IMR-90 (cell line): Measurements from ENCODE around the gene NF1. TPM values are rescaled to one million over a fixed set of nuclear protein-coding genes. Genes with fewer than 3 reads are reported as not detected.
A peak's percentile ranks its signal among the peaks of the same experiment; 100 is the strongest.

ENCODE experiments used
- ATAC-seq: fragments of 200-7000 bp; cut with Tn5 transposase; 2 replicates; pipeline ENCODE4 v1.9.1; 2020; ENCODE audit warnings: low read depth, mild to moderate bottlenecking, moderate library complexity
- BruUV-seq: library from RNA; stranded (reverse); fragments of 400-500 nt; replicated peaks from 2 replicates; lab custom pipeline; 2021; lab: Mats Ljungman, UMichigan
- CTCF ChIA-PET: fragments of 300-600 bp; formaldehyde crosslinking; extraction: SDS; loops from one replicate; lab custom pipeline; 2021; ENCODE audit warnings: antibody characterized with exemption; lab: Yijun Ruan, JAX
- POLR2A ChIA-PET: fragments of 300-600 bp; sonication (Branson Sonifier 250); formaldehyde crosslinking; loops from one replicate; lab custom pipeline; 2022; ENCODE audit warnings: antibody characterized with exemption; ENCODE audit not compliant: unreplicated experiment; lab: Charles Lee
- DNase-seq: peaks from one replicate; pipeline ENCODE4 v3.0.0; 2013
- H2AFZ ChIP-seq: replicated peaks from 2 replicates; pipeline ENCODE3; 2013; ENCODE audit warnings: low read length, mild to moderate bottlenecking; ENCODE audit not compliant: poor library complexity
- H2AK5ac ChIP-seq: 2 replicates; pipeline ENCODE4 v1.6.1; 2013; ENCODE audit warnings: low read depth, low read length, inconsistent platforms
- H2AK9ac ChIP-seq: replicated peaks from 2 replicates; pipeline ENCODE3; 2013; ENCODE audit warnings: mild to moderate bottlenecking, low read depth, low read length, moderate library complexity; ENCODE audit not compliant: poor library complexity
- H2BK120ac ChIP-seq: 2 replicates; pipeline ENCODE4 v1.6.1; 2013; ENCODE audit warnings: low read depth, low read length, inconsistent platforms
- H2BK15ac ChIP-seq: 3 replicates; pipeline ENCODE4 v1.6.1; 2013; ENCODE audit warnings: low read depth, low read length, inconsistent platforms
- H2BK20ac ChIP-seq: 2 replicates; pipeline ENCODE4 v1.6.1; 2013; ENCODE audit warnings: low read depth, mild to moderate bottlenecking, inconsistent platforms, low read length, moderate library complexity
- H2BK5ac ChIP-seq: 2 replicates; pipeline ENCODE4 v1.6.1; 2013; ENCODE audit warnings: mild to moderate bottlenecking, low read depth, low read length, inconsistent platforms; ENCODE audit not compliant: poor library complexity, severe bottlenecking
- H3K14ac ChIP-seq: replicated peaks from 2 replicates; pipeline ENCODE4 v1.6.1; 2013; ENCODE audit warnings: low read depth, low read length, inconsistent platforms
- H3K18ac ChIP-seq: 2 replicates; pipeline ENCODE4 v1.6.1; 2013; ENCODE audit warnings: low read depth, low read length, control low read depth
- H3K23ac ChIP-seq: 2 replicates; pipeline ENCODE4 v1.6.1; 2013; ENCODE audit warnings: low read depth, low read length, inconsistent platforms
- H3K27ac ChIP-seq: 2 replicates; pipeline ENCODE4 v1.5.1; 2013; ENCODE audit warnings: mild to moderate bottlenecking, control low read depth, low read length; ENCODE audit not compliant: insufficient read depth
- H3K27me3 ChIP-seq: 2 replicates; pipeline ENCODE4 v1.6.1; 2013; ENCODE audit warnings: low read length; ENCODE audit not compliant: control insufficient read depth, insufficient read depth
- H3K36me3 ChIP-seq: 2 replicates; pipeline ENCODE4 v1.6.1; 2013; ENCODE audit warnings: low read length, mixed read lengths; ENCODE audit not compliant: control insufficient read depth, insufficient read depth
- H3K4ac ChIP-seq: 2 replicates; pipeline ENCODE4 v1.6.1; 2013; ENCODE audit warnings: low read depth, low read length, inconsistent platforms
- H3K4me1 ChIP-seq: 2 replicates; pipeline ENCODE4 v1.6.1; 2013; ENCODE audit warnings: low read length, mixed read lengths; ENCODE audit not compliant: control insufficient read depth, insufficient read depth
- H3K4me2 ChIP-seq: 2 replicates; pipeline ENCODE4 v1.6.1; 2013; ENCODE audit warnings: low read depth, mild to moderate bottlenecking, control low read depth, low read length, moderate library complexity
- H3K4me3 ChIP-seq: 2 replicates; pipeline ENCODE4 v1.5.1; 2013; ENCODE audit warnings: low read depth, mild to moderate bottlenecking, control low read depth, low read length, moderate library complexity; ENCODE audit not compliant: insufficient read depth
- H3K56ac ChIP-seq: 2 replicates; pipeline ENCODE4 v1.6.1; 2013; ENCODE audit warnings: low read length, inconsistent platforms; ENCODE audit not compliant: insufficient read depth; ENCODE audit errors: extremely low read depth
- H3K79me1 ChIP-seq, 2 experiments: 2 replicates each; pipeline ENCODE4 v1.6.1; 2013; ENCODE audit warnings: low read length in 2 of 2, inconsistent platforms in 1 of 2, low read depth in 1 of 2
- H3K9ac ChIP-seq: 2 replicates; pipeline ENCODE4 v1.6.1; 2013; ENCODE audit warnings: low read depth, low read length, control low read depth
- H3K9me1 ChIP-seq: 2 replicates; pipeline ENCODE4 v1.6.1; 2013; ENCODE audit warnings: low read length, inconsistent platforms; ENCODE audit not compliant: insufficient read depth
- H3K9me3 ChIP-seq: 2 replicates; pipeline ENCODE4 v1.6.1; 2013; ENCODE audit warnings: low read length; ENCODE audit not compliant: control insufficient read depth, insufficient read depth
- H4K20me1 ChIP-seq: 2 replicates; pipeline ENCODE4 v1.6.1; 2013; ENCODE audit warnings: low read length, inconsistent platforms; ENCODE audit not compliant: insufficient read depth
- H4K5ac ChIP-seq: 2 replicates; pipeline ENCODE4 v1.6.1; 2013; ENCODE audit warnings: mild to moderate bottlenecking, low read depth, low read length, control low read depth
- H4K8ac ChIP-seq, 2 experiments: 2 replicates each; pipeline ENCODE4 v1.6.1; 2013; ENCODE audit warnings: low read depth in 2 of 2, low read length in 2 of 2, control low read depth in 1 of 2, inconsistent platforms in 1 of 2
- H4K91ac ChIP-seq: 2 replicates; pipeline ENCODE4 v1.6.1; 2013; ENCODE audit warnings: low read depth, low read length, inconsistent platforms; ENCODE audit not compliant: insufficient read depth
- BHLHE40 ChIP-seq: fragments of 150-350 bp; IDR thresholded peaks from 2 replicates; pipeline ENCODE4 v1.6.1; 2016; ENCODE audit warnings: mild to moderate bottlenecking, low read depth, low read length
- CEBPB ChIP-seq: IDR thresholded peaks from 2 replicates; pipeline ENCODE4 v1.6.1; 2012; ENCODE audit warnings: low read depth, low read length, improper control_type of control experiment
- CHD1 ChIP-seq: IDR thresholded peaks from 2 replicates; pipeline ENCODE4 v1.6.1; 2012; ENCODE audit warnings: low read depth, low read length, improper control_type of control experiment
- FOS ChIP-seq: fragments of 150-350 bp; IDR thresholded peaks from 2 replicates; pipeline ENCODE4 v1.6.1; 2016; ENCODE audit warnings: low read depth, low read length
- MAFK ChIP-seq: IDR thresholded peaks from 2 replicates; pipeline ENCODE4 v1.6.1; 2012; ENCODE audit warnings: low read depth, low read length, improper control_type of control experiment
- NFE2L2 ChIP-seq: fragments of 150-350 bp; IDR thresholded peaks from 2 replicates; pipeline ENCODE4 v1.6.1; 2016; ENCODE audit warnings: low read depth, mild to moderate bottlenecking, low read length
- RAD21 ChIP-seq: IDR thresholded peaks from 2 replicates; pipeline ENCODE4 v1.6.1; 2012; ENCODE audit warnings: low read length, improper control_type of control experiment
- SMC3 ChIP-seq: fragments of 150-350 bp; IDR thresholded peaks from 2 replicates; pipeline ENCODE4 v1.6.1; 2016; ENCODE audit warnings: low read depth, mild to moderate bottlenecking, antibody characterized with exemption, low read length, moderate library complexity
- WGBS, 2 experiments: methylation state at CpG; one replicate each; pipeline versions ENCODE4 v1.1.5 to v1.1.7; 2013; ENCODE audit warnings: missing lambda C conversion rate in 2 of 2; ENCODE audit not compliant: insufficient read length in 1 of 2; ENCODE audit errors: extremely low coverage in 2 of 2; 5-methylcytosine and 5-hydroxymethylcytosine counted together
- dilution Hi-C: fragments of 300-500 bp; cut with HindIII; formaldehyde crosslinking; loops from one replicate; pipeline ENCODE4 v1.14.3; 2018; ENCODE audit warnings: low sequenced_read_pairs; ENCODE audit not compliant: unreplicated experiment
- in situ Hi-C: fragments of 300-500 bp; cut with MboI; formaldehyde crosslinking; loops from 3 replicates; pipeline ENCODE4 v1.14.3; 2019; ENCODE audit warnings: low sequenced_read_pairs, inconsistent platforms, mixed read lengths
- intact Hi-C: fragments of 100-400 bp; cut with micrococcal nuclease; formaldehyde crosslinking; loops from 2 replicates; pipeline ENCODE4 v1.10.0; 2022
- polyA plus RNA-seq, 3 experiments: library from polyadenylated mRNA; depleted of rRNA; stranded (reverse); fragments of >200 nt; gene quantifications; 2 replicates each; pipeline ENCODE4 v1.2.3, GENCODE V29; 2012; ENCODE audit warnings: low replicate concordance in 1 of 3
- total RNA-seq: library from RNA; depleted of rRNA; stranded (reverse); fragments of >200 nt; gene quantifications from 2 replicates; pipeline ENCODE4 v1.2.3, GENCODE V29; 2012
- TF ChIP-seq, protein P1 (sequence below): conservative IDR thresholded peaks from 2 replicates; pipeline ENCODE4 v1.5.1; 2012; ENCODE audit warnings: mild to moderate bottlenecking, low read depth, low read length, improper control_type of control experiment

The NF1 gene
- total and polyA plus RNA-seq, 2 of the 4 experiments (the other 2 are of a cell fraction): 17.9 to 48.6 TPM

DNA sequence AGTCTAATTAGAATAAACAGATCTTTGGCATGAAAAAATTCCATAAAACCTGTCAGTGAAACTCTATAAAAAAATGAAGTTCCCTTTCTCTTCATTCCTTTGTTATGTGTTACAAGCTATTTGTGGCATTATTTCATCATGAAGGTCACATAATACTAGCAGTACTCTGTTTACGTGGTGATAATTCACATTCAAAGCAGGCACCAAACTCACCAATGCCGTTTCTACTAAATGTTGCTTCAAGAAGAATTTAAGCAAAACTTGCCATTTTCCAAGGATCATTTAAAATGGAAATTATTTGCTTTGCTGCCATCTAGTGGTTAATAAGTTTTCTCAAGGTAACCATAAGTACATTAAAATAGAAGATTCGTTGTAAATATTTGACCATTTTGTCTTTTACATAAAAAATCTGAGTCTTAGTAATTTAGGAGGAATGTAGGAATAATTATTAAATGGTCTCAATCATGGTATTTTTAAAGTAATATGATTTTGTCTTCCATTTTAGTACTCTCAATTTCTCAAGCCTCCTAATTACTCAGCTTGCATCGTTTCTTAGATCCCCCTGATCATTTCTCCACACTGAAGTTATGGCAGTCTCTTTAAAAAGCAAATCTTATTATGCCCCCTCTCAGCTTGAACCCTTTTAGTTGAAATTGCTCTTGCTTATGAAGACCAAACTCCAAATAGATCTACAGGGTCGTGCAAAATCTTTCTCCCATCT lies 121.4 kb downstream of the NF1 start:
- Histone ChIP-seq H3K4me1 (peaks cover 6% of the 10 kb centered on the region), H2BK20ac (no peak overlapping the region), H4K5ac (no peak overlapping the region), H2BK15ac (no peak overlapping the region), H3K4ac (no peak overlapping the region), H3K4me3 (no peak overlapping the region), H3K9me1 (peaks cover 4% of the 10 kb centered on the region; the same call in 1 of the 2 replicates), H3K4me2 (peak overlapping the region; percentile 27; the same call in 1 of the 2 replicates), H4K20me1 (no peaks in the 10 kb centered on the region), H2AK5ac (no peak overlapping the region), H3K18ac (no peak overlapping the region), H3K36me3 (peaks cover 8% of the 10 kb centered on the region), H3K14ac (0 out of 2 replicates have a peak overlapping the region, but pooled peaks have one; percentile 2), H3K56ac (no peak overlapping the region), H3K9ac (no peak overlapping the region), H3K23ac (no peak overlapping the region), H3K27me3 (no peaks in the 10 kb centered on the region), H2BK5ac (peak overlapping the region; percentile 67), H3K27ac (no peak overlapping the region), H4K8ac (peak overlapping the region in 1 of 2 experiments; percentile 4; a peak in 1 of 4 replicates), H3K79me1 (peaks cover 14 to 17% of the 10 kb centered on the region in 2 experiments), H3K9me3 (no peaks in the 10 kb centered on the region), H2BK120ac (no peak overlapping the region), H4K91ac (no peak overlapping the region), H2AFZ (no peak overlapping the region), H2AK9ac (no peak overlapping the region)
- dilution Hi-C loops: no loop called here
- ATAC-seq (peak; percentile 65), DNase-seq (peak; percentile 92)
- no TSS peak for BruUV-seq
- ChIA-PET CTCF (interaction anchor here (0.6 to 1.4 kb wide), 4 partner anchors 26 to 204 kb away, joined by 3 to 7 read pairs (median 4); no protein-coding TSS in a partner anchor), POLR2A (no interaction called here)
- intact Hi-C loops: loop anchor here (1.0 to 5.0 kb wide), 4 partner anchors 119 to 309 kb away; partner anchors contain the start of gene TEFM
- no peak for TF ChIP-seq FOS
- TF ChIP-seq MAFK: no peak
- no peak for TF ChIP-seq NFE2L2
- TF ChIP-seq, protein P1, sequence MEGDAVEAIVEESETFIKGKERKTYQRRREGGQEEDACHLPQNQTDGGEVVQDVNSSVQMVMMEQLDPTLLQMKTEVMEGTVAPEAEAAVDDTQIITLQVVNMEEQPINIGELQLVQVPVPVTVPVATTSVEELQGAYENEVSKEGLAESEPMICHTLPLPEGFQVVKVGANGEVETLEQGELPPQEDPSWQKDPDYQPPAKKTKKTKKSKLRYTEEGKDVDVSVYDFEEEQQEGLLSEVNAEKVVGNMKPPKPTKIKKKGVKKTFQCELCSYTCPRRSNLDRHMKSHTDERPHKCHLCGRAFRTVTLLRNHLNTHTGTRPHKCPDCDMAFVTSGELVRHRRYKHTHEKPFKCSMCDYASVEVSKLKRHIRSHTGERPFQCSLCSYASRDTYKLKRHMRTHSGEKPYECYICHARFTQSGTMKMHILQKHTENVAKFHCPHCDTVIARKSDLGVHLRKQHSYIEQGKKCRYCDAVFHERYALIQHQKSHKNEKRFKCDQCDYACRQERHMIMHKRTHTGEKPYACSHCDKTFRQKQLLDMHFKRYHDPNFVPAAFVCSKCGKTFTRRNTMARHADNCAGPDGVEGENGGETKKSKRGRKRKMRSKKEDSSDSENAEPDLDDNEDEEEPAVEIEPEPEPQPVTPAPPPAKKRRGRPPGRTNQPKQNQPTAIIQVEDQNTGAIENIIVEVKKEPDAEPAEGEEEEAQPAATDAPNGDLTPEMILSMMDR: peak; percentile 59
- TF ChIP-seq SMC3: peak; percentile 67
- TF ChIP-seq RAD21: peak; percentile 59
- no peak for TF ChIP-seq BHLHE40
- TF ChIP-seq CEBPB: peak; percentile 75
- TF ChIP-seq CHD1: no peak
- in situ Hi-C loops: loop anchor here (5.0 kb wide), 1 partner anchor 204 kb away; no protein-coding TSS in a partner anchor
- 100% methylated on average over 1 of the region's 5 CpGs; no CpG with 5 or more reads in 1 of the 2 experiments for WGBS, 2 experiments
